Measurements from ENCODE around the gene FLNA.
A peak's percentile ranks its signal among the peaks of the same experiment; 100 is the strongest.

Gene FLNA

DNA sequence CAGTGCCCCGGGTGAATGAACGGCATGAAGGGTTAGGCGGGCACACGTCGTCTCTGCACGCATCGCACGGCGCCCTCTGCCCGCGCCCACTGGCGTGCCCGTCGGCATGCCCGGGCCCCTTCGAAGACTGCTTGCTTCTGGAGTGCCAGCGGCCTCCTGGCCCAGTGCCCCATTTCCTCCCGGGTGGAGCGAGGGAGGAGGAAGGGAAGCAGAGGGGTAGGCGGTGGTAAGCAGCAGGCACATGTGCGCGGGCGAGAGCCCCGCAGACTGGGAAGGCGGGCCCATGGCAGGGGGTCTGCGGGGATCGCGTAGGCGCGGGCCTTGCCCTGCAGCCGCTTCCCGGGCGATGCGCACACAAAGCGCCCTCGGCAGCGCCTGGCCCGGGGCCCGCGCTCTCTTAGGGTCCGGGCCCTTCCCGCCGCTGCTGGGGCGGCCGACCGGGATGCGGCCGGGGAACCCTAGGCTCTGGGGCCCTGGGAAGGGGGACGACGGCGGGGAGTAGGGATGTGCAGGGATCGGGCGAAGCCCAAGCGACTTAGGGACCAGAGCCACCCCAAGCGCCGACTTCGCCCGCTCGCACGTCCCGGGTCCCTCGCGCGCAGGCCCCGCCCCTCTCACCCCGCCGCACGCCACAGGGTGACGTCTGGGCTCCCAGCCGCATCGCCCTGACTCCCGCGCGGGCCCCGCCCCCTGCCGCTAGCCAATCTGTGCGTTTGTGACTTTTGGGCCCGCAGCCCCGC, 3.8 kb upstream of the FLNA start:
- peak in 7 of 14 donors; percentile 18 to 72 (median 52) for DNase-seq

DNA sequence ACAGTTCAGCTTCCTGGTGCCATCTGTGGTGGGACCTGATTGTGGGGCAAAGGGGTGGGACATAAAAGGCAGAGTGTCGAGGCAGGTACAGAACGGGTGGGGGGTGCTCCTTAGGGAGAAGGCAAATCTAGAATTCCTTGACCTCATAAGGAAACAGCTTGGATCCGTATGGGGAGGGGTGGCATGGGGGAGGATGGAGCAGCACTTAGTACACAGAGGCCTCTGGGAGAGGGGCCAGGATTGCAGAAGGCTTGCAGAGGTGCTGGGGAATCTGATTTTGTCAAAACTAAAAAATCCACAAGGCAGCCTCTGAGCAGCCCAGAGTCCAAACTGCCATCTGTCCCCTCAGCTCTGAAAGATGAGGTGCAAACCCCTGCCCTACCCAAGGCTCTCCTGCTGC, 2.3 kb upstream of the FLNA start:
- DNase-seq: no peak

DNA sequence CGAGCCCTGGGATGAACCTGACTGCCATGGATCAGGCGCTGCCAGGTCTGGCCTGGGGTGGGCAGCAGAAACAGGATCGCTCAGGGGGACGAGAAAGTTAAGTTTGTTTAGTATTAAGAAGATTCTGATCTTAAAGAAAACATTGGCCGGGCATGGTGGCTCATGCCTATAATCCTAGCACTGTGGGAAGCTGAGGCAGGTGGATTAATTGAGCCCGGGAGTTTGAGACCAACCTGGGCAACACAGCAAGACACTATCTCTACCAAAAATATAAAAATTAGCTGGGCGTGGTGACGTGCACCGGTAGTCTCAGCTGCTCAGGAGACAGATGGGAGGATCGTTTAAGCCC, 696 bp upstream of the FLNA start:
- DNase-seq: no peak

DNA sequence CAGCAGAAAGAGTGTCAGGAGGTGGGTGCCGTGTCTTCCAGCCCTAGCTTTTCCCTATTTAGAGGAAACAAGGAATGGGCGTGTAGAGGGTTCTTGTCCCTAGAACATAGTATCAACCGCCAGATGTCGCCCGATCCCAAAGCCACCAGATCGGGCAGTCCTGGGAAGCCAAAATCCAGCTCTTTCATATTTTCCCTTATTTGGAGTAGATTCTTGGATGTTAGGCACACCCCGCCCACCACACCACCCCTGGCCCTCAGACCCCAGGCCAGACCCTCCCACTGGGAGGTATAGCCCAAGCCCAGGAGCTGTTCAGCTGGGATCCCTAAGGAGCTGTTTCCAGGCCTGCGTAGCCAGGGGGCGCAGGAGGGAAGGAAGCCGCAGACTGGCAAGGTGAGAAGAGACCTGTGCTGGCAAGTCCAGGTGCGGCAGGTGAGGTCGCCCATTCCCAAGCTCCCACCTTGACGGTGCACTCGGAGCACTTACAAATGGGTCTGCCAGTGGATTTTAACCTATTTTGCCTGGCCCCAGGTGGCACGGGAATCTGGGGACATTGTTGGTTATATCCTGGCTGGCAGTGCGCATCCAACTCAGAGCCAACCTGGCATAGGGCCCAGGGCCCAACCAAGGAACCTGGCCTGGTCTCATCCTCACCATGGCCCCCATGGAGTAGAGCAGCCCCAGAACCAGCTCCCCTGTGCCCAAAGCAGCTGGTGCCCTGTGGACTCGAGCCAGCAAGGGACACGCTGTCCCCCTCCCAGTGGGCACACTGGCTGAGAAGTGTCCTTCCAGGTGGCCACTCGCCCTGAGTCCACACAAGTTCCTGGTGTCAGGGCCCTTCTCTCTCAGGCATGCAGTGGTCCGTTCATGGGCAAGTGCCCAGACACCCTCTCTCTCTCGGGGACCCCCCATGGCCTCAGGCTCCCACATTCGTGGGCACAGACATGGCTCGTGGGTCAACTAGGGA, 811 bp downstream of the FLNA start:
- peak in 8 of 14 donors; percentile 17 to 64 (median 56) for DNase-seq

DNA sequence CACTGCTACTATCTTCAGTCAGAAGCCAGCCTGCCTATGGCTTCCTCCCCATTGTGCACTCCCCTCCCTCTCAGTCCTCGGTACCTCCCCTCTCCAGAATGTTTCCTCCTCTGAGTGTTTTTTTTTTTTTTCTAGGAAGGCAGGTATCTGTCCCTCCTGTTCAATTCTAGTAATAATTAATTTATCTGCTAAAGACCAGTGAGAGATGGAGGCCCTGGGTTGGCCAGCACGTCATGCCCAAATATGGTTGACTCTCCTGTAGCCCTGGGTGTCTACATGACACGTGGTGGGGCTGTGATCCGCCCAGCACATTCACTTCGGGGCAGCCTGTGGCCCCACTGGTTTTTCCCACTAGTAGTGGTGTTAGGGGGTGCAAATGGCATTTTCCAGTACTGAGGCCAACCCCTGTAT, 1.8 kb downstream of the FLNA start:
- DNase-seq: no peak

DNA sequence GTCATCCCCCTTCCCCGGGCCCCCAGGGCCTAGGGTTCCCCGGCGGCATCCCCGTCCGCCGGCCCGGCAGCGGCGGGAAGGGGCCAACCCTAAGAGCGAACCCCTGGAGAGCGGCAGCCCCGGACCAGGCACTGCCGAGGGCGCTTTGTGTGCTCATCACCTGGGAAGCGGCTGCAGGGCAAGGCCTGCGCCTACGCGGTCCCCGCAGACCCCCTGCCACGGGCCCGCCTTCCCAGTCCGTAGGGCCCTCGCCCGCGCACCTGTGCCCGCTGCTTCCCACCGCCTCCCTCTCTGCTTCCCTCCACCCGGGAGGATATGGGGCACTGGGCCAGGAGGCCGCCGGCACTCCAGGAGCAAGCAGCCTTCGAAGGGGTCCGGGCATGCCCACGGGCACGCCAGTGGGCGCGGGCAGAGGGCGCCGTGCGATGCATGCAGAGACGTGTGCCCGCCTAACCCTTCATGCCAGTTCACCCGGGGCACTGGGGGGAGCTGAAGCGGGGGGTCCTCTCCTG, 2.6 kb downstream of the FLNA start:
- no peak for DNase-seq

DNA sequence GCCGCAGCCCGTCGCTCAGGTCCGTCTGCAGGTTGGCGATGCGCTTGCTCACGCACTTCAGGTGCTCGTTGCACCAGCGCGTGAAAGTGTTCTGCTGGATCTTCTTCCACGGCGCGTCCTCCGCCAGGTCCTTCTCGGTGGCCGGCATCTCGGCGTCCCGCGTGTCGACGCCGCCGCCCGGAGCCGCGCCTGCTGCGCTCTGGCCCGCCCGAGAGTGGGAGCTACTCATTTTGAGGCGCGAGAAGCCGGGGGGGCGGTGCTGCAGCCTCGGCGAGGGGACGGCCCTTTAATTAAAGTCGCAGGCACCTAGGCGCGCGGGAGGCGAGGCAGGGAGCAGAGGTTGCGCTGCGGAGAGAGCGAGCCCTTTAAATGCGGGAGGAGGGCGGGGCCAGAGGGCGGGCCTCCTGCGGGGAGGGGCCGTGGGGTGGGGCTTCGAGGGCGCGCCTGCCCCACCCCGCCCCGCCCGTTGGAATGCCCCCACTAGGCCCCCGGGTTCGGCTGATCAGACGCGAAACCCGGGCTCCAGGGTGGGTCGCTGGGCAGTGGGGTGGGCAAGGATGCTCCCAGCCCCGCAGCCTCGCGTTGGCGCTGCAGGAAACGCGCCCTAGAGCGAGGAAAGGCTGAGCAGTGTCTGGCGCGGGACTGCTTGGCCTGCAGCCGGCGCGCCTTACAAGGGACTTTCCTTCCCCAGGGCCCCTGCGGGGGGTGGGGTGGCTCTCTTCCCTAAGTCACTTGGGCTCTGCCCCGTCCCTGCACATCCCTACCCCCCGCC, 3.2 kb downstream of the FLNA start:
- peak; percentile 13 to 87 (median 70) for DNase-seq

DNA sequence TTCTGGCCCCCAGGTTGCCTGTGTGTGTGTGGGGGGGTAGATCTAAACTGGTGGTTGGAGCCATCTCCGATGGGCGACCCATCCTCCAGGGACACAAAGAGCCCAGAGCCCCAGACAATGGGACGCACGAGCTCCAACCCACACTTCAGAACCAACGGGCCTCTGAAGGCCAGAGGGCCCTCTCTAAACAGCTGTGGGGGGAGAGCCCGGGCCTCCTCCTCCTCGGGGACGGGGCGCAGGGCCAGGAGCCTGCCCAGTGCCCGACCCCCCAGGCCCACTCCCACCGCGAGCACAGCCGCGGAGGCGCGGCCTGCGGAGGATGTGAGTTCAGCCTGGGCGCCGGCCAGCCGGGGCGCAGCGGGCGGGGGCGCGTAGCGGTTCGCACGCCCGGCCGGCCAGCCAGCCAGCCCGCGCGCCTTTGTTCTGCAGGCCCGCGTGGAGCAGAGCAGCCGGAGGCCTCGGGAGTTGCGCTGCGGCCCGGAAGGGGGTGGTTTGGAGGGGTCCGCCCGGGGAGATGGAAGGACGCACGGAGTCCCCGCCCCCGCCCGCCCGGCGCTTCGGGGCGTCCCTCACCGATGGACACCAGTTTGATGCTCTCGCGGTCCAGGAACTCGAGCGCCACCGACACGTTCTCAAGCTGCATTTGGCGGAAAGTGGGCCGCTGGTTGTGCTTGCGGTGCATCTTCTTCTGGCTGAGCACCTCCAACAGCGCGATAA, 4.0 kb downstream of the FLNA start:
- no peak for DNase-seq

DNA sequence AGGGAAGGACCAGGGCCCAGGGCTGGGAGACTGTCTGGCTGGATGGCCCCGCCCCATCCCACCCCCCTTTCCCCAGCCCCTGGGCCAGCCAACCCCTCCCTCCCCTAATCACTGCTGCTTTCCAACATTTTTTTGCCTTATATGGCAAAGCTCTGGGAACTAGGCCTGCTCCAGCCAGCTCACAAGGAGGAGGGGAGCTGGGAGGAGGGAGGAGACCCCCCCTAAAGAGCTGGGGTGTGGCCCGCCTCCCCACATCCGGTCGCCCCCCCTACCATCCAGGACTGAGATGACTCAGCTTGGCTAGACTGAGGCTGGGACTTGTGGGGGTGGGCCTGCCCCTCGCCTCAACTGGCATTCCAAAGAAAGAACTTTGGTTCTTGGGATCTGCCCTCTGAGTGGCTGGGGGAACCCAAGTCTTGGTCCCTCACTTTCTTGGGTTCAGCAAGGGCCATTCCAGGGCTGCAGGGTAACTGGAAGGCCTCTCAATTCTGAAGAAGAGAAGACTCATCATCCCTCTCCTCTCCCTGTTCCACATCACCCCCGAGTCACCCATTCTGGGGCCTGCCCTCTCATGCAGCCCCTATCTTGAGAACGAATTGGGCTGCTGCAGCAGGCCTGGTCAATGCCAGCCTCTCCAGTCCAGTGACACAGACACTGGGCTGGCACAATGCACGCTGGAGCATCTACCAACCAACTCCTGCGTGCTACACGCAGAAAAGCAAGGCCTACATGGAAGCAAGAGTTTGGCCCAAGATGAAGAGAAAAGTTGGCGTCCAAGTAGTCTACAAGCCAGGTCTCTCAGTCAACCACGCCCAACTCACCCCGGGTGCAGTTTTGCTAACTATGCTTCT, 4.8 kb downstream of the FLNA start:
- peak in 6 of 14 donors; percentile 28 to 66 (median 32) for DNase-seq

DNA sequence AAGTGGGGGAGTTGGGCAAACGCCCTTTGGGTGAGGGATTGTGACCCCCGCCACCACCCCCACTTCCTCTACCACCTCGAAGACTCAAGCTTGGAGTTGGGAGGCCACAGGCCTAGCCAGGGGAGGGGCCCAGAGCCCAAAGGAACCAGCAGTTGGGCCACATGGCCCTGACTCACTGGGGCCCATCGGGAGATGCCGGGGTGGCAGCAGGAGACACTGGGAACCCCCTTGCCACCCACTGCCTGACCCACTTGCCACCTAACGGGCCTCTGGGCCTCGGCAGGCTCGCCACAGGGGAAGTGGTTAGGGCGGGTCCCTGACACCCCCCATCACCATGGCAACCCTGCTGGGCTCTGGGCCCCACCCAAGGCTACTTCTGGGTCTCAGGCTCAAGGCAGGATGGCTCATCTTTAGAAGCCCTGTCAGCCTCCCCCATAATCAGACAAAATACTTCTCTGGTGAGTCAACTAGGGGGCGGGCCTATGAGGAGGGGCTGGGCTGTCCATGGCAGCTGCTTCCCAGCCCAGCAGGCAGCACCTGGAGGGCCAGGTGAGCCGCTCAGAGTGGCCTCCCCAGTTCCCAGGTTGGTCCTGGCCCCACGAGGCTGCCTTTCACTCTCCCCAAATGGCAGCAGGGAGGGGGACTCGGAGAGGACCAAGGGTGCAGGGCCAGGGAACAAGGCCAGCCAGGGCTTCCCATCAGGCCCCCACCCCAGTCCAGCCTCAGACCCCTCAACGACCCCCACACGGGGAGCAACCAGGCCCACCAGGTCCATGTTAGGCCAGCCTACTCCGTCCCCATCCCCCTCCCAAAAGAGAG, 5.6 kb downstream of the FLNA start:
- peak in 2 of 14 donors; percentile 21 to 48 for DNase-seq

DNA sequence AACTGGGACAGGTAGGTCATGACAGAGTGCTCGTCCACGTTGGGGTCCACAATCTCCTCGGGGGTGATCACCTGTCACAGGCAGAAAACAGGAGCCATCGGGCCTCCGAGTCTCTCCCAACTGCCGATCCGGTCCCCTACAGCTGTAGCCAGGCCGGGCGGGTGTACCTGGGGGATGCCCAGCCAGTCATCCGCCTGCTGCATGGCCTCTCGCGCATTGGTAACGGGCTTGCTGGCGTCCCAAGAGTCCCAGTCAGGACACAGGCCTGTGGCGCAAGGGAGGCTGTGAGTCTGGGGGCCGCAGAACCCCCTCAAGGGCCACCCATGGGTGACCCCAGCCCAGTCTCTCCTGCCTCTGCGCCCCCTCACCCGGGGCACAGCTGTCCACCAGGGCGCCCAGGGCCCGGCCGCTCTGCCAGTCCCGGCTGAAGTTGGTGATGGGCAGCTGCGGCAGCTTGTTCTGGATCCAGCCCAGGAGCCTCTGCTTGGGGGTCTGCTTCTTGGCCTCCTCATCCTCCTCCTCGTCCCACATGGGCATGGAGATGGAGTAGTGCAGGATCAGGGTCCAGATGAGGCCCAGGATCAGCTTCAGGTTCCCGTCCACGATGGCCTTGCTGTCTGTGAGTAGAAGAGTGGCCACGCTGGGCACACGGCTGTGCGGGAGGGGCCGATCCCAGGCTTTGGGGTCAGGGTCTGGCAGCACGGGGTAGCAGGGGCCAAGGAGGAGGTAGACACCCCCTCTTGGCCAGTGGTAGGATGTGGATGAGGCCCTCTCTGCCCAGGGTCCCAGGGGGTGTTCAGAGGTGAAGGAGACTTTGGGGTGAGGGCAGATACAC, 6.7 kb downstream of the FLNA start:
- no peak for DNase-seq

DNA sequence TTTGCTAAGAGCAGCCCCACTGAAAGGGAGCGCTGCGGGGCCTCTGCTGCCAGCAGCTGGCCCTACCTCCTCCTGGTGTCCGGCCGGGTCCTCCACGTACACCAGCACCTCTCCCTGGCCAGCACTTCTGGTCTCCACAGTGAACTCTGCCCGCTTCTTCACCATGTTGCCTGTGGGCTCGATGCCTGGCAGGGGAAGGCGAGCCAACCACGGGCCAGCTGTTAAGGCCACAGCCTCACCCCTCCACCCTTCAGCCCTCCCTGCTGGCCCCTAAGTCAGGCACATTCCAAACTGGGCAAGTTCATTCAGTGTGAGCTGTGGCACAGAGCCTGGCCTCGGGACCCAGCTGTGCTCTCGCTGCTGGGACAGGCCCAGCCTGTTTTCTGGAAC, 7.8 kb downstream of the FLNA start:
- peak in 9 of 14 donors; percentile 15 to 58 (median 37) for DNase-seq

DNA sequence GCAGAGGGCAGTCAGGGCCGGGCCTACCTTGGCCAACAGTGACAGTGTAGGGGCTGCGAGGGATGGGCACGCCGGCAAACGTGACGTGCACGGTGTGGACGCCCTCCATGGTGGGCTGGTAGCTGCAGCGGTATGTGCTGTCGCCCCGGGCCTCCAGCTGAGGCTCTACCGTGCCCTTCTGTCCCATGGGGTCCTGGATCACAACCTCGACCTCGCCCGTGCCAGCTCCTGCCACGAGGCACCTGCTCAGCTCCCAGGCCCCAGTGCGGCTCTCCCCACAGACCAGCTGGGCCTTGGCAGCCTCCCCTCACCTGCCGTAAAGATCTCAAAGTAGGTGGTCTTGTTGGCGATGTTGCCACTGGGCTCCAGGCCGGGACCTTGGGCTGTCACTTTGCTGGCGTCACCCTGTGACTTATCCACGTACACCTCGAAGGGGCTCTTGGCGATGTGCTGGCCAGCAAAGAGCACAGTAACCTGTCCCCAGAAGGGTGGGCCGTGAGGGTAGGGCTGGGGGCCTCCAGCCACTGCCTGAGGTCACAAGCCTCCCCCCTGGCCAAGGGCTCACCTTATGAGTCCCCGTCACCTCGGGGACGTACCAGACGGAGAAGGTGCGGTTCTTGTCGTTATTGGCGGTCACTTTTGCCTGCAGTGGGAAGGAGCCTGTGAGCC, 8.3 kb downstream of the FLNA start:
- DNase-seq: no peak

DNA sequence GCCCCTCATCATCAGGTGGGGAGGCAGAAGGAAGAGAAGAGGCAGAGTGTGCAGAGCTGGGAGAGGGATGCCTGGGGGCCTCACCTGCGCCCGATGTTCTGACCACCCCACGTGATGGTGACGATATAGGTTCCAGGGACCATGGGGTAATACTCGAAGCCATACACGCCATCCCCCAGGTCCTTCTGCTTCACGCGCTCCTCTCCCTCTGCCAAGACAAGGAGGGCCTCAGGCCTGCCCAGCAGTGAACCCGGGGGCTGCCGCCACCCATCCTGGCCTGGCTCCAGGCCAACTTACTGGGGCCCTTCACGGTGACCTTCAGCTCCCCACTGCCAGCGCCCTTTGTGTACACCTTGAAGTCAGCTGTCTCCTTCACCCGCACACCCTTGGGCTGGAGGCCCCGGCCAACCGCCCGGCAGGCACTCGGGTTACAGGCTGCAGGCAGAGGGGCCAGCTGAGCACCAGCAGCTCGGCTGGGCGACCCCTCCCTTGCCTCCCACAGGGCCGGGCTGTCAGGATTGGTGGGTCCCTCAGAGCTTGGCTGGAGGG, 9.3 kb downstream of the FLNA start:
- DNase-seq: no peak

DNA sequence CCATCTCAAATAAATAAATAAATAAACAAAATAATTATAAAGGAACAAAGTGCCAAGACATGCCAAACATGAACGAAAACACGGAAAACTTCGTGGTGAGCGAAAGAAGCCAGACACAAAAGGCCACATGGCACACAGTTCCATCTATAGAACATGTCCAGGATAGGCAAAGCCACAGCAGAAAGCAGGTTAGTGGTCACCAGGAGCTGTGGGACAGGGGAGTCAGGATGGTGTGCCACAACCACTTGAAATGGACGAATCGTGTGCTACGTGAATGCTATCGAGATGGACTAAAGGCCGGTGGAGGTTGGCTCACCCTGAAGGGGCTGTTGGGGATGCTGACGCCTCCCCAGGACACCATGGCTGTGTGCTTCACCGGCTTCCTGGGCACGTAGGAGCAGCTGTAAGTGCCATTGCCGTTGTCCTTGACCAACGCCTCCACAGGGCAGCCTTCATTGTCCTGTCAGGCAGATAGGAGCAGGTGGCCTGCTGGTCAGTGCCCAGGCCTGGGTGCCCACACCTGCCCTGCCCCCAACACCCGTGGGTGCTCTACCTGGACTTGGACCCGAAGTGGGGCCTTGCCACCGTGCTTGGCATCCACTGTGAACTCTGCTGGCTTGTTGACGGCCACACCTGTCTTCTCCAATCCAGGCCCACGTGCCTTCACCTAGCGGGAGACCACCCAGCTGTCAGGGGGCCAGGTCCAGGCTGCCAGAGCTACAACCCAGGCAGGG, 10.6 kb downstream of the FLNA start:
- no peak for DNase-seq

DNA sequence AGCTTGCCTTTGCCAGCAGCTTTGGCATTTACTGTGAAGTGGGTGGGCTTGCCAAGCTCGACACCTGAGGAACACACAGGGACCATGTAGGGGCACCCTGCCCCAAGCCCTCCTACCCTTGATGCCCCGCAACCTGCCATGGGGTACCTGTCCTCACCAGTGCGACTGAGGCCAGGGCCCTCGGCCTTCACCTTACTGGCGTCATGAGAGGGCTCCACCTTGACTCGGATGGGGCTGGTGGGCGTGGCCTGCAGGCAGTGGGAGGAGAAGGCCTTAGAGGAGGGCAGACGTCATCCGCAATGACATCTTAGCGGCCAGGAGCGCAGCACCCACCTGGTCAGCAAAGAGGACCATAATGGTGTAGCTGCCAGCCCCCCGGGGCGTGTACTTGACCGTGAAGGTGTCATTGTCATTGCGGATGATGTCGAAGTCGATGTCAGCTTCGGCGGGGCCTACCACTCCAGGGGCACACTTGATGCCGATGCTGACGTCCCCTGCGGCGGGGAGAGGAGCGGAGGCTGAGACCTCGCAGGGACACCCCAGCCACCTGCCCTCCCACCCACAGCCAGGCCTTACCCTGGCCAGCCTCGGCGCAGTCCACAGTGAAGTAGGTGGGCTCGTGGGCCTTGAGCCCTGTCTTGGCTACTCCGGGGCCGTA, 12.2 kb downstream of the FLNA start:
- DNase-seq: no peak

DNA sequence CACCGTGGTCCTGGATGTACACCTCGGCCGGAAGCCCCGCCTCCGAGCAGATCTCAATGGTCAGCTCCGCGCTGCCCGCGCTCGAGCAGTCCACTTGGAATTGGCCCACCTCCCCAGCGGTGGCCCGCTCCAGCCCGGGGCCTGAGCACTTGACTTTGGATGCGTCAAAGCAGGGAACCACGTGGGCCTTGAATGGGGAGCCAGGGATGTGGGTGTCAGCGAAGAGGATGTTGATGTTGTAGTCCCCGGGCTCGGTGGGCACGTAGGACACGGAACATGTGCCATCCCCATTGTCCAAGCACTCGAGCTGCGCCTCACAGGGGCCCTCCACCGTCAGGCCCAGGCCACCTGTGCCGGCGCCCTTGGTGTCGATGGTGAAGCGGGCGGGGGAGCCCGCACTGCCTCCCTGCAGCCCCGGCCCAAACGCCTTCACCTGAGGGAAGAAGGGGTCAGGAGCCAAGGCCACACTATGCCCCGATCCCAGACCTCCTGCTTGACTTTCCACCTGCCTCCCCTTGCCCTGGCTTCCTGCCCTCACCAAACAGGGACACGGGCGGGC, 14.2 kb downstream of the FLNA start:
- DNase-seq: no peak
